ENCODE measurements around the gene PRKG1. TPM values are rescaled to one million over a fixed set of nuclear protein-coding genes. Genes with fewer than 3 reads are reported as not detected.

Gene PRKG1
- total and polyA plus RNA-seq, 2 of the 4 experiments (the other 2 are of a cell fraction) = 3.5 to 18.3 TPM

GRCh38 chr10:51462076-51462779 lies 387.9 kb downstream of the PRKG1 start:
- no peak for TF ChIP-seq BHLHE40 (IDR thresholded peaks at IDR 0.05; ENCODE audit: low read depth, low read length)
- no peak for TF ChIP-seq CTCF (conservative IDR thresholded peaks at IDR 0.05; ENCODE audit: low read depth, low read length)
- no peak for TF ChIP-seq MAZ (IDR thresholded peaks at IDR 0.05; ENCODE audit: borderline replicate concordance, low read depth, low read length)
- no peak for TF ChIP-seq RFX5 (IDR thresholded peaks at IDR 0.05; ENCODE audit: low read depth, low read length)
- TF ChIP-seq, protein P1, sequence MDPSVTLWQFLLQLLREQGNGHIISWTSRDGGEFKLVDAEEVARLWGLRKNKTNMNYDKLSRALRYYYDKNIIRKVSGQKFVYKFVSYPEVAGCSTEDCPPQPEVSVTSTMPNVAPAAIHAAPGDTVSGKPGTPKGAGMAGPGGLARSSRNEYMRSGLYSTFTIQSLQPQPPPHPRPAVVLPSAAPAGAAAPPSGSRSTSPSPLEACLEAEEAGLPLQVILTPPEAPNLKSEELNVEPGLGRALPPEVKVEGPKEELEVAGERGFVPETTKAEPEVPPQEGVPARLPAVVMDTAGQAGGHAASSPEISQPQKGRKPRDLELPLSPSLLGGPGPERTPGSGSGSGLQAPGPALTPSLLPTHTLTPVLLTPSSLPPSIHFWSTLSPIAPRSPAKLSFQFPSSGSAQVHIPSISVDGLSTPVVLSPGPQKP (IDR thresholded peaks at IDR 0.05; ENCODE audit: borderline replicate concordance, low read depth, low read length) = no peak
- no peak for TF ChIP-seq CEBPB (IDR thresholded peaks at IDR 0.05; ENCODE audit: low read depth, low read length)
- no peak for TF ChIP-seq POLR2A (IDR thresholded peaks at IDR 0.05; ENCODE audit: low read depth, low read length)
- TF ChIP-seq SMC3 (IDR thresholded peaks at IDR 0.05; ENCODE audit: low read depth, low read length) = no peak
- TF ChIP-seq CHD1 (IDR thresholded peaks at IDR 0.05; ENCODE audit: low read depth, low read length) = no peak
- intact Hi-C loops (cut with micrococcal nuclease) = no loop called here
- Histone ChIP-seq H4K20me1 (ENCODE audit: insufficient read depth, low read length) (no peaks in the 10 kb centered on the region), H3K4me2 (ENCODE audit: low read depth, low read length) (peak overlapping the region; percentile 45; the same call in 1 of the 2 replicates), H2BK120ac (ENCODE audit: low read depth, low read length) (no peak overlapping the region), H3K18ac (ENCODE audit: low read depth, low read length) (no peak overlapping the region), H3K56ac (ENCODE audit: extremely low read depth, insufficient read depth, low read length) (no peak overlapping the region), H4K91ac (ENCODE audit: insufficient read depth, low read depth, low read length) (no peak overlapping the region), H3K9me3 (ENCODE audit: control insufficient read depth, insufficient read depth, low read length) (no peaks in the 10 kb centered on the region), H3K27me3 (ENCODE audit: control insufficient read depth, insufficient read depth, low read length) (no peaks in the 10 kb centered on the region), H3K4ac (ENCODE audit: low read depth, low read length) (no peak overlapping the region), H3K4me3 (ENCODE audit: insufficient read depth, low read depth, low read length) (no peak overlapping the region), H2AK5ac (ENCODE audit: low read depth, low read length) (no peak overlapping the region), H2BK20ac (ENCODE audit: low read depth, low read length) (no peak overlapping the region), H3K23ac (ENCODE audit: low read depth, low read length) (peak overlapping the region; percentile 85; the same call in 1 of the 2 replicates), H3K4me1 (ENCODE audit: control insufficient read depth, insufficient read depth, low read length) (no peaks in the 10 kb centered on the region), H3K9me1 (ENCODE audit: insufficient read depth, low read length) (no peaks in the 10 kb centered on the region), H2AK9ac (replicated peaks; ENCODE audit: low read depth, low read length, poor library complexity) (no peak overlapping the region), H2BK15ac (ENCODE audit: low read depth, low read length) (no peak overlapping the region), H3K27ac (ENCODE audit: insufficient read depth, low read length) (no peak overlapping the region), H3K9ac (ENCODE audit: low read depth, low read length) (no peak overlapping the region), H4K8ac (ENCODE audit: low read depth in 2 of 2, low read length in 2 of 2) (no peak overlapping the region), H3K14ac (replicated peaks; ENCODE audit: low read depth, low read length) (no peak overlapping the region), H3K79me1 (ENCODE audit: low read depth in 1 of 2, low read length in 2 of 2) (no peaks in the 10 kb centered on the region; a peak in 2 of 4 replicates), H2BK5ac (ENCODE audit: low read depth, low read length, poor library complexity, severe bottlenecking) (no peak overlapping the region), H3K36me3 (ENCODE audit: control insufficient read depth, insufficient read depth, low read length) (no peaks in the 10 kb centered on the region), H2AFZ (replicated peaks; ENCODE audit: low read length, poor library complexity) (no peak overlapping the region), H4K5ac (ENCODE audit: low read depth, low read length) (no peak overlapping the region)
- POLR2A ChIA-PET (ENCODE audit: unreplicated experiment) = no interaction called here
- ATAC-seq (ENCODE audit: low read depth) = peak; percentile 29; the same call in 1 of the 2 replicates
- in situ Hi-C loops (cut with MboI; ENCODE audit: low sequenced_read_pairs) = no loop called here
- CTCF ChIA-PET = interaction anchor here (0.5 to 0.6 kb wide), 2 partner anchors 375 to 753 kb away, joined by 3 read pairs; no protein-coding TSS in a partner anchor
- no CpG with 5 or more reads among the region's 3 CpGs for WGBS, 2 experiments (ENCODE audit: extremely low coverage in 2 of 2, insufficient read length in 1 of 2)
- BruUV-seq (replicated peaks) = no TSS peak
- dilution Hi-C loops (cut with HindIII; ENCODE audit: low sequenced_read_pairs, unreplicated experiment) = no loop called here
- DNase-seq = peak; percentile 12
